Activated CD8-positive, alpha-beta memory T cell treated with anti-CD3 and anti-CD28 coated beads, Interleukin-2, amount 50 U/mL, for 24 hours (primary cell): Measurements from ENCODE around the gene CEP162.
"Not testable (repeated sequence)": the region's sequence is repeated elsewhere in the genome, so short reads cannot be mapped to it uniquely, and the experiment has no call there.

Source experiments
- DNase-seq: peaks from one replicate; pipeline ENCODE4 v3.0.0-alpha.2; 2020; ENCODE audit errors: extremely low read depth

Gene CEP162

GRCh38 chr6:84156306-84156705, 71.1 kb downstream of the CEP162 start:
- no peak for DNase-seq

GRCh38 chr6:84151669-84152068, 75.8 kb downstream of the CEP162 start:
- no peak for DNase-seq

- DNase-seq, result no peak
Observed at GRCh38 chr6:84150705-84151104, 76.7 kb downstream of the CEP162 start.

- no peak for DNase-seq
Observed at GRCh38 chr6:84141521-84141920, 85.9 kb downstream of the CEP162 start.

- no peak for DNase-seq
Observed at GRCh38 chr6:84139311-84139710, 88.1 kb downstream of the CEP162 start.

GRCh38 chr6:84137989-84138575, 89.4 kb downstream of the CEP162 start:
- no peak for DNase-seq

- DNase-seq, result no peak
Observed at GRCh38 chr6:84137051-84137375, 90.4 kb downstream of the CEP162 start.

- DNase-seq, result no peak
Observed at GRCh38 chr6:84136364-84137050, 90.9 kb downstream of the CEP162 start.

- no peak for DNase-seq
Observed at GRCh38 chr6:84135291-84135690, 92.2 kb downstream of the CEP162 start.

- not testable (repeated sequence) for DNase-seq
Observed at GRCh38 chr6:84133385-84133784, 94.1 kb downstream of the CEP162 start.

- not testable (repeated sequence) for DNase-seq
Observed at GRCh38 chr6:84129588-84129987, 97.9 kb downstream of the CEP162 start.

- DNase-seq, result no peak
Observed at GRCh38 chr6:84123186-84123585, 104.3 kb downstream of the CEP162 start.

GRCh38 chr6:84119277-84119676, 108.2 kb downstream of the CEP162 start:
- DNase-seq, result no peak

GRCh38 chr6:84118191-84118590, 109.3 kb downstream of the CEP162 start:
- DNase-seq, result no peak

- not testable (repeated sequence) for DNase-seq
Observed at GRCh38 chr6:84114933-84115594, 112.4 kb downstream of the CEP162 start.

GRCh38 chr6:84111351-84111750, 116.1 kb downstream of the CEP162 start:
- DNase-seq, result not testable (repeated sequence)

- no peak for DNase-seq
Observed at GRCh38 chr6:84107495-84107894, 119.9 kb downstream of the CEP162 start.

- DNase-seq, result not testable (repeated sequence)
Observed at GRCh38 chr6:84105215-84105924, 122.1 kb downstream of the CEP162 start.

GRCh38 chr6:84103029-84103428, 124.4 kb downstream of the CEP162 start:
- no peak for DNase-seq

- no peak for DNase-seq
Observed at GRCh38 chr6:84095156-84095555, 132.3 kb downstream of the CEP162 start.

GRCh38 chr6:84093441-84094435, 133.7 kb downstream of the CEP162 start:
- no peak for DNase-seq
